ENCODE measurements around the gene ZNF536. TPM values are rescaled to one million over a fixed set of nuclear protein-coding genes. Genes with fewer than 3 reads are reported as not detected.

The ZNF536 gene
- total RNA-seq, 1 experiment from 2014 or later = 0.05 TPM

GRCh38 chr19:30357580-30357954, 14.6 kb upstream of the ZNF536 start:
- ATAC-seq (no peak), DNase-seq (ENCODE audit: low read depth, low spot score) (no peak)
- in situ Hi-C loops (cut with HindIII; ENCODE audit: low pct_unique_long_range_greater_than_20kb, low sequenced_read_pairs) (no loop called here), intact Hi-C loops (cut with micrococcal nuclease; ENCODE audit: unreplicated experiment) (no loop called here)
- no peaks in the 10 kb centered on the region for H3K27me3 ChIP-seq (ENCODE audit: control insufficient read depth, insufficient read depth, low read length)
- H3K27ac ChIP-seq (ENCODE audit: low read length) = no peak overlapping the region
- H3K4me1 ChIP-seq (ENCODE audit: control insufficient read depth, insufficient read depth, low read length) = no peaks in the 10 kb centered on the region
- no peaks in the 10 kb centered on the region for H3K36me3 ChIP-seq (ENCODE audit: control insufficient read depth, insufficient read depth, low read length)
- POLR2A ChIA-PET = no interaction called here
- H3K4me3 ChIP-seq (ENCODE audit: low read depth in 2 of 2, low read length in 2 of 2) = no peak overlapping the region
- no TSS peak for BruUV-seq (replicated peaks)
- CTCF ChIA-PET = no interaction called here
- no peaks in the 10 kb centered on the region for H3K9me3 ChIP-seq (ENCODE audit: control insufficient read depth, insufficient read depth, low read depth, low read length)
- TF ChIP-seq REST (IDR thresholded peaks at IDR 0.05; ENCODE audit: insufficient read depth in 1 of 2, low read depth in 2 of 2, low read length in 1 of 2) (no peak), TCF7L2 (IDR thresholded peaks at IDR 0.05; ENCODE audit: low read depth, low read length) (no peak), POLR2AphosphoS5 (IDR thresholded peaks at IDR 0.05; ENCODE audit: low read depth, low read length) (no peak), SIN3A (IDR thresholded peaks at IDR 0.05; ENCODE audit: borderline replicate concordance, insufficient read depth, low read depth, low read length) (no peak), CTCF (IDR thresholded peaks at IDR 0.05) (no peak)

GRCh38 chr19:30358319-30358718, 13.9 kb upstream of the ZNF536 start:
- Histone ChIP-seq H3K9me3 (ENCODE audit: control insufficient read depth, insufficient read depth, low read depth, low read length) (no peaks in the 10 kb centered on the region), H3K27ac (ENCODE audit: low read length) (no peak overlapping the region), H3K36me3 (ENCODE audit: control insufficient read depth, insufficient read depth, low read length) (no peaks in the 10 kb centered on the region), H3K27me3 (ENCODE audit: control insufficient read depth, insufficient read depth, low read length) (no peaks in the 10 kb centered on the region), H3K4me1 (ENCODE audit: control insufficient read depth, insufficient read depth, low read length) (no peaks in the 10 kb centered on the region), H3K4me3 (ENCODE audit: low read depth in 2 of 2, low read length in 2 of 2) (no peak overlapping the region)
- intact Hi-C loops (cut with micrococcal nuclease; ENCODE audit: unreplicated experiment) (no loop called here), in situ Hi-C loops (cut with HindIII; ENCODE audit: low pct_unique_long_range_greater_than_20kb, low sequenced_read_pairs) (no loop called here)
- ATAC-seq (no peak), DNase-seq (ENCODE audit: low read depth, low spot score) (no peak)
- ChIA-PET POLR2A (no interaction called here), CTCF (no interaction called here)
- no TSS peak for BruUV-seq (replicated peaks)
- TF ChIP-seq POLR2AphosphoS5 (IDR thresholded peaks at IDR 0.05; ENCODE audit: low read depth, low read length) = no peak
- TF ChIP-seq TCF7L2 (IDR thresholded peaks at IDR 0.05; ENCODE audit: low read depth, low read length) = no peak
- TF ChIP-seq SIN3A (IDR thresholded peaks at IDR 0.05; ENCODE audit: borderline replicate concordance, insufficient read depth, low read depth, low read length) = no peak
- TF ChIP-seq REST (IDR thresholded peaks at IDR 0.05; ENCODE audit: insufficient read depth in 1 of 2, low read depth in 2 of 2, low read length in 1 of 2) = no peak
- TF ChIP-seq CTCF (IDR thresholded peaks at IDR 0.05) = no peak
